ENCODE measurements around the gene MACROD2.

MACROD2 gene

DNA sequence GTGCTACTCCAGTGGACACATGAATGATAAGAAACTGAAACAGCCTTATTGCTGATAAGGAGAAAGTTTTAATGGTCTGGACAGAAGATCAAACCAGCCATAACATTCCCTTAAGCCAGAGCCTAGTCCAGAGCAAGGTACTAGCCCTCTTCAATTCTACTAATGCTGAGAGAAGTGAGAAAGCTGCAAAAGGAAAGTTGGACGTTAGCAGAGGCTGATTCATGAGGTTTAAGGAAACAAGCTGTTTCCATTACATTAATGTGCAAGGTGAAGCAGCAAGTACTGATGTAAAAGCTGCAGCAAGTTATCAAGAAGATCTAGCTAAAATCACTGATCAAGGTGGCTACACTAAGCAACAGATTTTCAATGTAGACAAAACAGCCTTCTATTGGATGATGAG is 1943.5 kb downstream of the MACROD2 start:
- ATAC-seq: no peak
- no peak for TF ChIP-seq SNAI2 (CRISPR knock-in tag; IDR thresholded peaks at IDR 0.05)
- TF ChIP-seq ARNTL (CRISPR knock-in tag; IDR thresholded peaks at IDR 0.05; ENCODE audit: borderline replicate concordance, low read depth): no peak
- no peak for TF ChIP-seq OSR1 (CRISPR knock-in tag; IDR thresholded peaks at IDR 0.05)
- TF ChIP-seq ESRRG (CRISPR knock-in tag; IDR thresholded peaks at IDR 0.05): no peak
- no peak for TF ChIP-seq ZNF8 (CRISPR knock-in tag; IDR thresholded peaks at IDR 0.05)
- TF ChIP-seq CSDC2 (CRISPR knock-in tag; IDR thresholded peaks at IDR 0.05): no peak
- TF ChIP-seq PPARA (CRISPR knock-in tag; IDR thresholded peaks at IDR 0.05; ENCODE audit: borderline replicate concordance): no peak
- TF ChIP-seq ZNF565 (CRISPR knock-in tag; conservative IDR thresholded peaks at IDR 0.05; ENCODE audit: low read depth): no peak
- no peak for TF ChIP-seq ZNF70 (CRISPR knock-in tag; IDR thresholded peaks at IDR 0.05)
- TF ChIP-seq, protein P1, sequence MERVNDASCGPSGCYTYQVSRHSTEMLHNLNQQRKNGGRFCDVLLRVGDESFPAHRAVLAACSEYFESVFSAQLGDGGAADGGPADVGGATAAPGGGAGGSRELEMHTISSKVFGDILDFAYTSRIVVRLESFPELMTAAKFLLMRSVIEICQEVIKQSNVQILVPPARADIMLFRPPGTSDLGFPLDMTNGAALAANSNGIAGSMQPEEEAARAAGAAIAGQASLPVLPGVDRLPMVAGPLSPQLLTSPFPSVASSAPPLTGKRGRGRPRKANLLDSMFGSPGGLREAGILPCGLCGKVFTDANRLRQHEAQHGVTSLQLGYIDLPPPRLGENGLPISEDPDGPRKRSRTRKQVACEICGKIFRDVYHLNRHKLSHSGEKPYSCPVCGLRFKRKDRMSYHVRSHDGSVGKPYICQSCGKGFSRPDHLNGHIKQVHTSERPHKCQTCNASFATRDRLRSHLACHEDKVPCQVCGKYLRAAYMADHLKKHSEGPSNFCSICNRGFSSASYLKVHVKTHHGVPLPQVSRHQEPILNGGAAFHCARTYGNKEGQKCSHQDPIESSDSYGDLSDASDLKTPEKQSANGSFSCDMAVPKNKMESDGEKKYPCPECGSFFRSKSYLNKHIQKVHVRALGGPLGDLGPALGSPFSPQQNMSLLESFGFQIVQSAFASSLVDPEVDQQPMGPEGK (CRISPR knock-in tag; IDR thresholded peaks at IDR 0.05; ENCODE audit: borderline replicate concordance): no peak

DNA sequence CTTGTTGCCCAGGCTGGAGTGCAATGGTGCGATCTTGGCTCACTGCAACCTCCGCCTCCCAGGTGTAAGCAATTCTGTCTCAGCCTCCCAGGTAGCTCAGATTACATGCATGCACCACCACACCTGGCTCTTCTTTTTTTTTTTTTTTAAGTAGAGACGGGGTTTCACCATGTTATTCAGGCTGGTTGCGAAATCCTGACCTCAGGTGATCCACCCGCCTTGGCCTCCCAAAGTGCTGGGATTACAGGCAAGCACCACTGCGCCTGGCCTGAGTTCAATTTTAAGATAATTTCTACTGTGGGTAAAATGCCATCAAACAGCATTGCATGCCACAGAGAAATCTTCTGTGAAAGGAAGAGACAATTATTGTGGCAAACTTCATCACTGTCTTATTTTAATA is 1944.8 kb downstream of the MACROD2 start:
- TF ChIP-seq GLIS3 (CRISPR knock-in tag; IDR thresholded peaks at IDR 0.05) (no peak), ZNF8 (CRISPR knock-in tag; IDR thresholded peaks at IDR 0.05) (no peak), ZFP30 (CRISPR knock-in tag; IDR thresholded peaks at IDR 0.05) (no peak), CSDC2 (CRISPR knock-in tag; IDR thresholded peaks at IDR 0.05) (no peak), SNAI2 (CRISPR knock-in tag; IDR thresholded peaks at IDR 0.05) (no peak), OSR1 (CRISPR knock-in tag; IDR thresholded peaks at IDR 0.05) (no peak), ARNTL (CRISPR knock-in tag; IDR thresholded peaks at IDR 0.05; ENCODE audit: borderline replicate concordance, low read depth) (no peak), ZC3H10 (CRISPR knock-in tag; IDR thresholded peaks at IDR 0.05) (no peak), TCF4 (CRISPR knock-in tag; IDR thresholded peaks at IDR 0.05; ENCODE audit: borderline replicate concordance) (no peak), PPARA (CRISPR knock-in tag; IDR thresholded peaks at IDR 0.05; ENCODE audit: borderline replicate concordance) (no peak), ZFP3 (CRISPR knock-in tag; IDR thresholded peaks at IDR 0.05) (no peak)
- TF ChIP-seq, protein P2, sequence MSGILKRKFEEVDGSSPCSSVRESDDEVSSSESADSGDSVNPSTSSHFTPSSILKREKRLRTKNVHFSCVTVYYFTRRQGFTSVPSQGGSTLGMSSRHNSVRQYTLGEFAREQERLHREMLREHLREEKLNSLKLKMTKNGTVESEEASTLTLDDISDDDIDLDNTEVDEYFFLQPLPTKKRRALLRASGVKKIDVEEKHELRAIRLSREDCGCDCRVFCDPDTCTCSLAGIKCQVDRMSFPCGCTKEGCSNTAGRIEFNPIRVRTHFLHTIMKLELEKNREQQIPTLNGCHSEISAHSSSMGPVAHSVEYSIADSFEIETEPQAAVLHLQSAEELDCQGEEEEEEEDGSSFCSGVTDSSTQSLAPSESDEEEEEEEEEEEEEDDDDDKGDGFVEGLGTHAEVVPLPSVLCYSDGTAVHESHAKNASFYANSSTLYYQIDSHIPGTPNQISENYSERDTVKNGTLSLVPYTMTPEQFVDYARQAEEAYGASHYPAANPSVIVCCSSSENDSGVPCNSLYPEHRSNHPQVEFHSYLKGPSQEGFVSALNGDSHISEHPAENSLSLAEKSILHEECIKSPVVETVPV (CRISPR knock-in tag; IDR thresholded peaks at IDR 0.05): no peak
- TF ChIP-seq, protein P3, sequence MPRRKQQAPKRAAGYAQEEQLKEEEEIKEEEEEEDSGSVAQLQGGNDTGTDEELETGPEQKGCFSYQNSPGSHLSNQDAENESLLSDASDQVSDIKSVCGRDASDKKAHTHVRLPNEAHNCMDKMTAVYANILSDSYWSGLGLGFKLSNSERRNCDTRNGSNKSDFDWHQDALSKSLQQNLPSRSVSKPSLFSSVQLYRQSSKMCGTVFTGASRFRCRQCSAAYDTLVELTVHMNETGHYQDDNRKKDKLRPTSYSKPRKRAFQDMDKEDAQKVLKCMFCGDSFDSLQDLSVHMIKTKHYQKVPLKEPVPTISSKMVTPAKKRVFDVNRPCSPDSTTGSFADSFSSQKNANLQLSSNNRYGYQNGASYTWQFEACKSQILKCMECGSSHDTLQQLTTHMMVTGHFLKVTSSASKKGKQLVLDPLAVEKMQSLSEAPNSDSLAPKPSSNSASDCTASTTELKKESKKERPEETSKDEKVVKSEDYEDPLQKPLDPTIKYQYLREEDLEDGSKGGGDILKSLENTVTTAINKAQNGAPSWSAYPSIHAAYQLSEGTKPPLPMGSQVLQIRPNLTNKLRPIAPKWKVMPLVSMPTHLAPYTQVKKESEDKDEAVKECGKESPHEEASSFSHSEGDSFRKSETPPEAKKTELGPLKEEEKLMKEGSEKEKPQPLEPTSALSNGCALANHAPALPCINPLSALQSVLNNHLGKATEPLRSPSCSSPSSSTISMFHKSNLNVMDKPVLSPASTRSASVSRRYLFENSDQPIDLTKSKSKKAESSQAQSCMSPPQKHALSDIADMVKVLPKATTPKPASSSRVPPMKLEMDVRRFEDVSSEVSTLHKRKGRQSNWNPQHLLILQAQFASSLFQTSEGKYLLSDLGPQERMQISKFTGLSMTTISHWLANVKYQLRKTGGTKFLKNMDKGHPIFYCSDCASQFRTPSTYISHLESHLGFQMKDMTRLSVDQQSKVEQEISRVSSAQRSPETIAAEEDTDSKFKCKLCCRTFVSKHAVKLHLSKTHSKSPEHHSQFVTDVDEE (CRISPR knock-in tag; IDR thresholded peaks at IDR 0.05): no peak
- TF ChIP-seq, protein P4, sequence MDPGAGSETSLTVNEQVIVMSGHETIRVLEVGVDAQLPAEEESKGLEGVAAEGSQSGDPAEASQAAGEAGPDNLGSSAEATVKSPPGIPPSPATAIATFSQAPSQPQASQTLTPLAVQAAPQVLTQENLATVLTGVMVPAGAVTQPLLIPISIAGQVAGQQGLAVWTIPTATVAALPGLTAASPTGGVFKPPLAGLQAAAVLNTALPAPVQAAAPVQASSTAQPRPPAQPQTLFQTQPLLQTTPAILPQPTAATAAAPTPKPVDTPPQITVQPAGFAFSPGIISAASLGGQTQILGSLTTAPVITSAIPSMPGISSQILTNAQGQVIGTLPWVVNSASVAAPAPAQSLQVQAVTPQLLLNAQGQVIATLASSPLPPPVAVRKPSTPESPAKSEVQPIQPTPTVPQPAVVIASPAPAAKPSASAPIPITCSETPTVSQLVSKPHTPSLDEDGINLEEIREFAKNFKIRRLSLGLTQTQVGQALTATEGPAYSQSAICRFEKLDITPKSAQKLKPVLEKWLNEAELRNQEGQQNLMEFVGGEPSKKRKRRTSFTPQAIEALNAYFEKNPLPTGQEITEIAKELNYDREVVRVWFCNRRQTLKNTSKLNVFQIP (CRISPR knock-in tag; IDR thresholded peaks at IDR 0.05; ENCODE audit: borderline replicate concordance, low read depth): no peak
- no peak for ATAC-seq

DNA sequence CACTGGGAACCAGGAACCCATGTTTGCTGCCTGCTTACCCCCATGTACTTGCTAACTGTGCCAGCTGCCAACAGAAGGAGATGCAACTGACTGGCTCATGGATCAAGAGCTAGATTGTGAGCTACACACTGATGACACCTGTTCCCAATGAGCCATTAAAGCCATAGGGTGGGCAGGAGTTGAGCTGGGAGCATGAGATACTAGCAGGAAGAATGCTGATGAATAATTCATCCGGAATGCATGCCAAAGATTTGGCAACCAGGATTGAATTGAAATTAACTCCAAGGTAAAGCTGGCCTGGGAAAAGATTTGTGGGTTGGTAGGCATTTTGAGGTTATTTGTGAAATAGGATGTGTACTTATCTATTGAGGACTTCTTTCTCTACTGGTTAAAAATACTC is 1946.8 kb downstream of the MACROD2 start:
- TF ChIP-seq ISL1 (CRISPR knock-in tag; IDR thresholded peaks at IDR 0.05) (0 out of 2 replicates have a peak, but pooled peaks have one; percentile 28), ARNTL (CRISPR knock-in tag; IDR thresholded peaks at IDR 0.05; ENCODE audit: borderline replicate concordance, low read depth) (no peak), OSR1 (CRISPR knock-in tag; IDR thresholded peaks at IDR 0.05) (no peak), ZFP3 (CRISPR knock-in tag; IDR thresholded peaks at IDR 0.05) (no peak), PPARA (CRISPR knock-in tag; IDR thresholded peaks at IDR 0.05; ENCODE audit: borderline replicate concordance) (no peak)
- no peak for ATAC-seq

DNA sequence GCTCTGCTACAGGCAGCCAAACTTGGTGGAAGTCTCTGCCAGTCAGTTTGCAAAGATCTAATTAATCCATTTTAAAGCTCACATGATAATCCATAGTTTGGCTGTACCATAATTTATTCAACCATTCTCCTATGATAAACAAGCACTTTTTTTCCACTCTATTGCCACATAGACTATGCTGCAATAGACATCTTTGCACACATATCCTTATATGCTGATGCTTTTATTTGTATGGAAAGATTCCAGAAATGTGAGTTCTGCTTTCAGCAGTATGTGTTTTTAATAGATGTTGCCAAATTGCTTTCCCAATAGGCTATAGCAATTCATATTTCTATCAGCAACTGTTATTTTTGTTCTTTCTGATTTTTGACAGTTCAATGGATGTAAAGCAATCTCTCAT is 1950.0 kb downstream of the MACROD2 start:
- TF ChIP-seq GLIS3 (CRISPR knock-in tag; IDR thresholded peaks at IDR 0.05) (no peak), ZNF565 (CRISPR knock-in tag; conservative IDR thresholded peaks at IDR 0.05; ENCODE audit: low read depth) (no peak), RARB (CRISPR knock-in tag; IDR thresholded peaks at IDR 0.05) (no peak), ZNF8 (CRISPR knock-in tag; IDR thresholded peaks at IDR 0.05) (no peak), BACH2 (CRISPR knock-in tag; IDR thresholded peaks at IDR 0.05; ENCODE audit: borderline replicate concordance) (no peak)
- TF ChIP-seq, protein P4 (CRISPR knock-in tag; IDR thresholded peaks at IDR 0.05; ENCODE audit: borderline replicate concordance, low read depth): no peak
- TF ChIP-seq, protein P1 (CRISPR knock-in tag; IDR thresholded peaks at IDR 0.05; ENCODE audit: borderline replicate concordance): no peak
- TF ChIP-seq, protein P2 (CRISPR knock-in tag; IDR thresholded peaks at IDR 0.05): no peak
- no peak for ATAC-seq
